HCT116 (cell line): ENCODE data around the gene ZYG11B. TPM values are rescaled to one million over a fixed set of nuclear protein-coding genes. Genes with fewer than 3 reads are reported as not detected.

ENCODE experiments used
- ATAC-seq: fragments of 200-7000 bp; cut with Tn5 transposase; 2 replicates; pipeline ENCODE4 v1.9.1; 2020; ENCODE audit warnings: mild to moderate bottlenecking, moderate library complexity
- BruUV-seq: library from RNA; stranded (reverse); fragments of 400-500 nt; replicated peaks from 2 replicates; lab custom pipeline; 2021; lab: Mats Ljungman, UMichigan
- CTCF ChIA-PET: fragments of 300-600 bp; sonication (Branson Sonifier 250); formaldehyde crosslinking; loops from one replicate; lab custom pipeline; 2021; ENCODE audit warnings: antibody characterized with exemption; lab: Charles Lee
- POLR2A ChIA-PET: fragments of 300-600, 350-600 bp; sonication (Branson Sonifier 250); formaldehyde crosslinking; loops from one replicate; lab custom pipeline; 2021; ENCODE audit warnings: antibody characterized with exemption; lab: Charles Lee
- RAD21 ChIA-PET, 2 experiments: fragments of 300-600 bp; sonication (Branson Sonifier 250); formaldehyde crosslinking; loops; one replicate each; lab custom pipeline; 2023; ENCODE audit warnings: low total read pairs in 2 of 2; ENCODE audit not compliant: uncharacterized antibody in 2 of 2, unreplicated experiment in 2 of 2, low non-redundant PET in 1 of 2; lab: Charles Lee
- DNase-seq: peaks from one replicate; pipeline ENCODE4 v3.0.0-alpha.2; 2010; ENCODE audit warnings: low read depth, low spot score
- H2AFZ ChIP-seq: fragments of 200-600 bp; shearing (Covaris generic), sonication (generic); 2 replicates; pipeline ENCODE4 v1.6.1; 2017; ENCODE audit warnings: low read depth, mixed run types, mixed read lengths, antibody characterized with exemption, low read length; ENCODE audit not compliant: poor library complexity, severe bottlenecking
- H3K27ac ChIP-seq: 2 replicates; pipeline ENCODE4 v1.5.1; 2012; ENCODE audit warnings: low read depth, low read length
- H3K27me3 ChIP-seq: fragments of 200-600 bp; sonication (generic); 2 replicates; pipeline ENCODE4 v1.6.1; 2016; ENCODE audit warnings: mixed run types, low read length, mixed read lengths; ENCODE audit not compliant: insufficient read depth
- H3K36me3 ChIP-seq, 2 experiments: fragments of 200-500 bp in 1 of 2; fragments of 200-600 bp in 1 of 2; sonication (Bioruptor generic) in 1 of 2; sonication (generic) in 1 of 2; 2 replicates each; pipeline versions ENCODE4 v1.5.1 to v1.6.1; 2014 to 2016; ENCODE audit warnings: low read length in 2 of 2, inconsistent platforms in 1 of 2, mixed read lengths in 1 of 2, mixed run types in 1 of 2; ENCODE audit not compliant: insufficient read depth in 2 of 2, control insufficient read depth in 1 of 2
- H3K4me1 ChIP-seq, 2 experiments: fragments of 200-600 bp in 1 of 2; sonication (generic) in 1 of 2; 2 replicates each; pipeline versions ENCODE4 v1.5.1 to v1.6.1; 2012 to 2017; ENCODE audit warnings: low read length in 2 of 2, inconsistent platforms in 1 of 2, mild to moderate bottlenecking in 1 of 2, mixed read lengths in 1 of 2, mixed run types in 1 of 2, moderate library complexity in 1 of 2; ENCODE audit not compliant: insufficient read depth in 2 of 2, control insufficient read depth in 1 of 2
- H3K4me2 ChIP-seq: fragments of 200-600 bp; sonication (generic); 2 replicates; pipeline ENCODE4 v1.6.1; 2017; ENCODE audit warnings: mixed run types, low read length, mixed read lengths
- H3K4me3 ChIP-seq, 2 experiments: fragments of 200-600 bp in 1 of 2; sonication (generic) in 1 of 2; replicated peaks in 1 of 2; 2 replicates each; pipeline ENCODE4 v1.5.1; 2011 to 2016; ENCODE audit warnings: low read length in 2 of 2, control low read depth in 1 of 2, low read depth in 1 of 2, mild to moderate bottlenecking in 1 of 2, mixed read lengths in 1 of 2, mixed run types in 1 of 2
- H3K79me2 ChIP-seq: fragments of 200-600 bp; sonication (generic); 2 replicates; pipeline ENCODE4 v1.6.1; 2017; ENCODE audit warnings: mild to moderate bottlenecking, mixed run types, low read length, moderate library complexity, mixed read lengths; ENCODE audit not compliant: insufficient read depth
- H3K9ac ChIP-seq: fragments of 200-600 bp; sonication (generic); 2 replicates; pipeline ENCODE4 v1.6.1; 2016; ENCODE audit warnings: low read length, mixed read lengths
- H3K9me2 ChIP-seq: fragments of 200-600 bp; sonication (generic), shearing (Covaris generic); 2 replicates; pipeline ENCODE4 v1.6.1; 2017; ENCODE audit warnings: mixed run types, mild to moderate bottlenecking, moderate library complexity; ENCODE audit not compliant: insufficient read depth
- H3K9me3 ChIP-seq, 2 experiments: fragments of 200-500 bp in 1 of 2; fragments of 200-600 bp in 1 of 2; sonication (Bioruptor generic) in 1 of 2; sonication (generic) in 1 of 2; 2 replicates each; pipeline ENCODE4 v1.6.1; 2014 to 2017; ENCODE audit warnings: low read length in 2 of 2, mixed read lengths in 2 of 2, inconsistent platforms in 1 of 2, low read depth in 1 of 2, mild to moderate bottlenecking in 1 of 2, mixed run types in 1 of 2, moderate library complexity in 1 of 2; ENCODE audit not compliant: control insufficient read depth in 1 of 2, insufficient read depth in 1 of 2
- H4K20me1 ChIP-seq: fragments of 200-600 bp; sonication (generic), shearing (Covaris generic); 2 replicates; pipeline ENCODE4 v1.6.1; 2017; ENCODE audit warnings: mixed run types, mild to moderate bottlenecking, moderate library complexity; ENCODE audit not compliant: insufficient read depth
- ATF3 ChIP-seq: IDR thresholded peaks from 2 replicates; pipeline ENCODE4 v1.6.1; 2012
- ELF1 ChIP-seq: IDR thresholded peaks from 2 replicates; pipeline ENCODE4 v1.6.1; 2012; ENCODE audit warnings: low read depth, borderline replicate concordance
- FOSL1 ChIP-seq: IDR thresholded peaks from 2 replicates; pipeline ENCODE4 v1.6.1; 2012; ENCODE audit warnings: low read depth
- JUND ChIP-seq: IDR thresholded peaks from 2 replicates; pipeline ENCODE4 v1.6.1; 2012
- POLR2A ChIP-seq: IDR thresholded peaks from 2 replicates; pipeline ENCODE4 v1.7.0; 2011; ENCODE audit warnings: borderline replicate concordance; ENCODE audit not compliant: insufficient read depth, insufficient read length; ENCODE audit errors: extremely low read depth
- POLR2AphosphoS5 ChIP-seq: IDR thresholded peaks from 2 replicates; pipeline ENCODE4 v1.6.1; 2011; ENCODE audit warnings: mild to moderate bottlenecking, low read depth, low read length, moderate library complexity
- TCF7L2 ChIP-seq: IDR thresholded peaks from 2 replicates; pipeline ENCODE4 v1.7.0; 2011; ENCODE audit warnings: borderline replicate concordance, inconsistent platforms; ENCODE audit not compliant: insufficient read depth, insufficient read length; ENCODE audit errors: extremely low read depth
- ZNF274 ChIP-seq: fragments of 200-500 bp; sonication (Bioruptor generic); IDR thresholded peaks from 2 replicates; pipeline ENCODE4 v1.6.1; 2014; ENCODE audit warnings: mild to moderate bottlenecking, low read depth, low read length, inconsistent platforms
- intact Hi-C: fragments of 100-400 bp; cut with micrococcal nuclease; formaldehyde crosslinking; loops from 2 replicates; pipeline ENCODE4 v1.10.0; 2022
- total RNA-seq: library from RNA; stranded (reverse); gene quantifications from one replicate; pipeline ENCODE4 v1.2.1, GENCODE V29; 2021; ENCODE audit not compliant: unreplicated experiment

Gene ZYG11B
- total RNA-seq, 1 experiment from 2014 or later, result 20.7 TPM

DNA sequence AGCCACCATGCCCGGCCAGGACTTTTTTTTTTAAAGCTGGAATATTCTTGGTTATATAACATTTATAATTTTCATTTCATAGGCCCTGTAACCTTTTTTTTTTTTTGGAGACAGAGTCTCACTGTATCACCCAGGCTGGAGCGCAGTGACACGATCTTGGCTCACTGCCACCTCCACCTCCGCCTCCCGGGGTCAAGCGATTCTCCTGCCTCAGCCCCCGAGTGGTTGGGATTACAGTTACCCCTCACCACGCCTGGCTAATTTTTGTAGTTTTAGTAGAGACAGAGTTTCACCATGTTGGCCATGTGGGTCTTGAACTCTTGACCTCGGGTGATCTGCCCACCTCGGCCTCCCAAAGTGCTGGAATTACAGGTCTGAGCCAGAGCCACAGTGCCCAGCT, 12.6 kb downstream of the ZYG11B start:
- peaks cover 13% of the 10 kb centered on the region for H3K79me2 ChIP-seq
- H3K9me2 ChIP-seq, result no peaks in the 10 kb centered on the region
- 0 out of 4 replicates have a peak, but pooled peaks cover 0 to 6% of the 10 kb centered on the region in 2 experiments for H3K4me1 ChIP-seq
- RAD21 ChIA-PET, result no interaction called here
- DNase-seq, result no peak
- POLR2A ChIA-PET, result no interaction called here
- no peaks in the 10 kb centered on the region for H3K27me3 ChIP-seq
- H3K9ac ChIP-seq, result no peak overlapping the region
- no peak overlapping the region for H3K4me2 ChIP-seq
- CTCF ChIA-PET, result no interaction called here
- H3K36me3 ChIP-seq, result no peaks in the 10 kb centered on the region
- no peak for ATAC-seq
- BruUV-seq, result no TSS peak
- no peak for TF ChIP-seq FOSL1
- no peak for TF ChIP-seq ELF1
- no peak for TF ChIP-seq JUND
- no peak for TF ChIP-seq ATF3
- no peak for TF ChIP-seq ZNF274
- no peak for TF ChIP-seq POLR2A
- no peak for TF ChIP-seq TCF7L2
- TF ChIP-seq, all 23 proteins: peak for 0
- Histone ChIP-seq H3K27ac (no peak overlapping the region), H3K9me3 (no peaks in the 10 kb centered on the region), H2AFZ (no peak overlapping the region), H3K4me3 (no peak overlapping the region), H4K20me1 (no peaks in the 10 kb centered on the region)
- intact Hi-C loops, result no loop called here

DNA sequence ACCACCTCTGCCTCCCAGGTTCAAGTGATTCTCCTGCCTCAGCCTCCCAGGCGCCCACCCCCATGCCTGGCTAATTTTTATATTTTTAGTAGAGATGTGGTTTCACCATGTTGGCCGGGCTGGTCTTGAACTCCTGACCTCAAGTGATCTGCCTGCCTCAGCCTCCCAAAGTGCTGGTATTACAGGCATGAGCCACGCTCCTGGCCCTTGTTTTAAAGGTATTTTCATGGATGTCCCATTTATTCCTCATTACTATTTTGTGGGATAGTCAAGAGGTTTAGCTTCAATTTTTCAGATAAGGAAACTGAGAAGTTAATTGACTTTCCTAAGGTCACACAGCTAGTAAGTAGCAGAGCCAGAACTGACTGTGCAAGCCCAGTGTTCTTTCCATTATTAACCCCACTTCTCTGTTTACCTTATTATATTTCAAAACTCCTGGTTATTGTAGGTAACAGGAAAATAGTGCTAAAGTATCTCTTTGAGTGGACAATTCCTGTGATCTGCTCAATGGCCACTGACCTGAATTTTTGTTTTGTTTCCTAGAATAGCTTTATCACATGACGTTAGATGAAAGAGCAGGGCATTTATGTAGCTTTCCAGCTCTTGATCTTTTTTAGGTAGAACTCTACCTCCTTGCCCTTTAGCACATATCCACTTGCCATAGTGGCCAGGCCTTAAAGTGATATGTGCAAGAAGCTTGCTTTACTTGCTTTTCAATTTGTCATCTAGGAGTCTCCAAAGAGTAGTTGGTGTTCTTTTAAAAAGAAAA, 13.6 kb downstream of the ZYG11B start:
- no peak overlapping the region for H2AFZ ChIP-seq
- no TSS peak for BruUV-seq
- RAD21 ChIA-PET, result no interaction called here

More for the DNA sequence above, 13.6 kb downstream of the ZYG11B start:
- DNase-seq (no peak), ATAC-seq (no peak)
- Histone ChIP-seq H3K79me2 (peaks cover 13% of the 10 kb centered on the region), H3K9me3 (no peaks in the 10 kb centered on the region), H3K9me2 (no peaks in the 10 kb centered on the region), H3K27me3 (no peaks in the 10 kb centered on the region), H3K4me1 (0 out of 4 replicates have a peak, but pooled peaks cover 0 to 6% of the 10 kb centered on the region in 2 experiments), H3K9ac (no peak overlapping the region), H3K36me3 (no peaks in the 10 kb centered on the region), H3K27ac (no peak overlapping the region), H3K4me3 (no peak overlapping the region), H4K20me1 (no peaks in the 10 kb centered on the region), H3K4me2 (no peak overlapping the region)
- ChIA-PET CTCF (interaction anchor here (1.2 kb wide), 1 partner anchor 8 kb away, joined by 3 read pairs; no protein-coding TSS in a partner anchor), POLR2A (no interaction called here)
- intact Hi-C loops, result no loop called here
- no peak for TF ChIP-seq POLR2AphosphoS5
